Keratinocyte (primary cell): ENCODE measurements around the gene DNAH2.

Experiments used
- CTCF ChIP-seq, 3 experiments: IDR thresholded peaks in 1 of 3; conservative IDR thresholded peaks in 1 of 3; optimal IDR thresholded peaks in 1 of 3; 2 replicates in 2 of 3; 3 replicates in 1 of 3; pipeline versions ENCODE3 to v1.5.1; 2011; ENCODE audit warnings: low read length in 3 of 3, mild to moderate bottlenecking in 3 of 3, moderate library complexity in 2 of 3, control low read depth in 1 of 3, inconsistent platforms in 1 of 3; ENCODE audit not compliant: insufficient read depth in 2 of 3; ENCODE audit errors: extremely low read depth in 1 of 3
- EZH2 ChIP-seq: IDR thresholded peaks from one replicate; pipeline ENCODE4 v1.6.1; 2012; ENCODE audit warnings: inconsistent platforms, mild to moderate bottlenecking, low read length, moderate library complexity

- TF ChIP-seq CTCF (optimal IDR thresholded peaks at IDR 0.05 in 1 of 3, IDR thresholded peaks at IDR 0.05 in 1 of 3, conservative IDR thresholded peaks at IDR 0.05 in 1 of 3; ENCODE audit: extremely low read depth in 1 of 3, insufficient read depth in 2 of 3, low read length in 3 of 3), result no peak
- TF ChIP-seq EZH2, result no peak
Measured at GRCh38 chr17:7748076-7748775, 30.7 kb downstream of the DNAH2 start.
